ENCODE results near the gene GPATCH2L.

The GPATCH2L gene

DNA sequence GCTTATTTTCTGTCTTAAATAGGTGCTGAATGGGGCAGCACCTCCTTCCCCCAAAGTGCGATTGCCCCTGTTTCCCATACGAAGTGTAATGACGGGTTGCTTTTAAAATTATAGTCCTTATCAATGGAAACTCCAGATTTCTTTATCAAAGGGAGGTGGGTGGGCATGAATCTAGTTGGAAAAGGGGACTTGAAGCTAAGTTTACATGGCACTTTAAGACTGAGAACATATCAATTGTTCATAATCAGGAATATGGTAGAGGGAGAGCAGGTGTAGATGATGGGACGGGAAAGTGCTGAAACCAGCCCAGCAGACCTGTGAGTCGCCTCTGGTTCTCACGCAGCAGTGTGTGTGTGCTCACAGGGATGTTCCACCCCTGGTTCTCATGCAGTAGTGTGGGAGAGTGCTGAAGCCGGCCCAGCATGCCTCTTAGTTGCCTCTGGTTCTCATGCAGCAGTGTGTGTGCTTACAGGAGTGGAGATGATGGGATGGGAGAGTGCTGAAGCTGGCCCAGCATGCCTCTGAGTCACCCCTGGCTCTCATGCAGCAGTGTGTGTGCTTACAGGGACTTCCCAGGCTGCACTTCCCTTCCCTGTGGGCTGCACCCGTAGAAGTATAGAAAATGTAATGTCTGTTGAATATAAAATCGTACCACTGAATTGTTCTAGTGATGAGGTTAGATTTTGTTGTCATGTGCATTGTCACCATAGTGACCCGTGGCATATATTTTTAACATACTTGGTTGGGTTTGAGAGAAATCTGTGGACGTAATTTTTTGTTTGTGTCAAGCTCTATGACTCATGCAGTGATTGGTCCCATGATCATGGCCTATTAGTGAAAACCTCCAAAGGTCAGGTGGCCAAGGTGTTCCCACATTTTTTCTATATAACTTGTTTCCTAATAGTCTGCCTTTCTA lies 51.6 kb downstream of the GPATCH2L start:
- TF ChIP-seq, protein P1, sequence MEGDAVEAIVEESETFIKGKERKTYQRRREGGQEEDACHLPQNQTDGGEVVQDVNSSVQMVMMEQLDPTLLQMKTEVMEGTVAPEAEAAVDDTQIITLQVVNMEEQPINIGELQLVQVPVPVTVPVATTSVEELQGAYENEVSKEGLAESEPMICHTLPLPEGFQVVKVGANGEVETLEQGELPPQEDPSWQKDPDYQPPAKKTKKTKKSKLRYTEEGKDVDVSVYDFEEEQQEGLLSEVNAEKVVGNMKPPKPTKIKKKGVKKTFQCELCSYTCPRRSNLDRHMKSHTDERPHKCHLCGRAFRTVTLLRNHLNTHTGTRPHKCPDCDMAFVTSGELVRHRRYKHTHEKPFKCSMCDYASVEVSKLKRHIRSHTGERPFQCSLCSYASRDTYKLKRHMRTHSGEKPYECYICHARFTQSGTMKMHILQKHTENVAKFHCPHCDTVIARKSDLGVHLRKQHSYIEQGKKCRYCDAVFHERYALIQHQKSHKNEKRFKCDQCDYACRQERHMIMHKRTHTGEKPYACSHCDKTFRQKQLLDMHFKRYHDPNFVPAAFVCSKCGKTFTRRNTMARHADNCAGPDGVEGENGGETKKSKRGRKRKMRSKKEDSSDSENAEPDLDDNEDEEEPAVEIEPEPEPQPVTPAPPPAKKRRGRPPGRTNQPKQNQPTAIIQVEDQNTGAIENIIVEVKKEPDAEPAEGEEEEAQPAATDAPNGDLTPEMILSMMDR (IDR thresholded peaks at IDR 0.05) = no peak

DNA sequence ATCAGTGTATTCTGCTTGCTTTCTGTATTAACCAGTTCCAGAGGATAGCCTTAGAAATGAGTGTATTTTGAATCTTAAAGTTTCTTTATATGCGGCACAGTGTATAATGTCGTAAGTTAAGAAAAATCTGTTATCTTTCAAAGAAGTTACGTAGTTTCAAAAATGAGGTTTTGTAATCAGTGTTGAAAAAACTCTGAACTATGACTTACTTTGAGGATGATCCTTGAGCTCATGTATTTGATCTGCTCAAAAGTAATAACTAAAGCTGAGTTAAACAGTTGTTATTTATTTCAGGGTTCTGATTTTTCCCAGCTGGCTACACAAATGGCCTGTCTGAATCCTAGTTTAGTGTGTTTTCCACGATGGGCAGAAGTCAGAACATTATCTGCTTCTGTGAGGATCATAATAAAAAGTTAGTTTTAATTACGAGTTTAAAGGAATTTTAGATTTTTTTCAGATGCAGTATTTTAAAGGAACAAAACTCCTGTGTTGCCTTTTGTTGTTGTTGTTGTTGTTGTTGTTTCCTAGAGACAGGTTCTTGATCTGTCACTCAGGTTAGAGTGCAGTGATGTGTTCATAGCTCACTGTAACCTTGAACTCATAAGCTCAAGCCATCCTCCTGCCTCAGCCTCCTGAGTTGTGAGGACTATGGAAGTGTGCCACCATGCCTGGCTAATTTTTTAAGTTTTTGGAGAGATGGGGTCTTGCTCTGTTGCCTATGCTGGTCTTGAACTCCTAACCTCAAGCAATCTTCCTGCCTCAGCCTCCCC lies 52.9 kb downstream of the GPATCH2L start:
- H3K4me3 ChIP-seq (ENCODE audit: low read depth in 1 of 2, low read length in 1 of 2) = no peak overlapping the region
- TF ChIP-seq, protein P1 (IDR thresholded peaks at IDR 0.05) = no peak
- H3K36me3 ChIP-seq = peaks cover 54% of the 10 kb centered on the region
- H3K4me1 ChIP-seq (ENCODE audit: control insufficient read depth in 1 of 2, insufficient read depth in 1 of 2, low read depth in 1 of 2, low read length in 1 of 2) = no peaks in the 10 kb centered on the region
- H3K9me3 ChIP-seq = no peaks in the 10 kb centered on the region
- H3K27ac ChIP-seq = no peak overlapping the region
- no peaks in the 10 kb centered on the region for H3K27me3 ChIP-seq

More for the DNA sequence above, 51.6 kb downstream of the GPATCH2L start:
- no peaks in the 10 kb centered on the region for H3K4me1 ChIP-seq (ENCODE audit: control insufficient read depth in 1 of 2, insufficient read depth in 1 of 2, low read depth in 1 of 2, low read length in 1 of 2)
- no peaks in the 10 kb centered on the region for H3K9me3 ChIP-seq
- no peaks in the 10 kb centered on the region for H3K27me3 ChIP-seq
- no peak overlapping the region for H3K4me3 ChIP-seq (ENCODE audit: low read depth in 1 of 2, low read length in 1 of 2)
- no peak overlapping the region for H3K27ac ChIP-seq
- H3K36me3 ChIP-seq = peaks cover 63% of the 10 kb centered on the region

DNA sequence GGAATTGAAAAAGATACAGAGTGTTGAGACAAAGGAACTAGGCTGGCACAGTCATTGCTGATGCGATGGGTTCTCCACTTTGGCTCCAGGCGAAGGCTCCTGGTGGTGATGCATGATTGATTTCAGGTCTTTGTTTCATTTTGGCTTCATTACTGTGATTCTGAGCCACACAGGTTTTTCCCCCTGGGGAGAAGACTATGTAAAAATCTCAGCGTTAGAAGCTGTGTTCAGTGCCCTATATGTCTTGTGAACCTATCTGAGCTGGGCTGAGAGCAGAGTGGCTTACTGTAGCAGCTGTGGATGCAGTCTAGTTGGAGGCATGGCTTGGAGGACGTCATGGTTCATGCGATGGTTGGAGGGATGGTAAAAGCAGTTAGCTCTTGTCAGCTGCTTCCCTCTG lies 54.0 kb downstream of the GPATCH2L start:
- Histone ChIP-seq H3K27ac (no peak overlapping the region), H3K27me3 (no peaks in the 10 kb centered on the region), H3K9me3 (no peaks in the 10 kb centered on the region), H3K36me3 (peaks cover 46% of the 10 kb centered on the region), H3K4me3 (ENCODE audit: low read depth in 1 of 2, low read length in 1 of 2) (no peak overlapping the region), H3K4me1 (ENCODE audit: control insufficient read depth in 1 of 2, insufficient read depth in 1 of 2, low read depth in 1 of 2, low read length in 1 of 2) (no peaks in the 10 kb centered on the region)
- TF ChIP-seq, protein P1 (IDR thresholded peaks at IDR 0.05) = no peak

DNA sequence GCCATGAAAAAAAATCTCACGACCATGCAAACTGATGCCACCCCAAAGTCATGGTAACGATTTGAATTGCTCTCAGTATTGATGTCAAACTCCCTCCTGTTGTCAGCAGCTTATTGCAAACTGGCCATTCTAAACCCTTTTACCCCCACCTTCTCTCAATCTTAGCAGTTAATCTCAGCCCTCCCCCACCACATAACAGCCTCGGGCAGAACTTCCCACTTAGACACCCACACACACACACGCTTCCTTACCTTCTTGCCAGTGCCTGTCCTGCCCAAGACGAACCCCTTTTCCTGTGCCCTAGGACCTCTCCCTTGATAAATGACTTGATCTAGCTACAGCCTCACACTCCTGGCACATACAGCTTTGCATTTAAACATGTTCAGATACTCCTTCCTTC lies 56.6 kb downstream of the GPATCH2L start:
- Histone ChIP-seq H3K9me3 (no peaks in the 10 kb centered on the region), H3K4me1 (ENCODE audit: control insufficient read depth in 1 of 2, insufficient read depth in 1 of 2, low read depth in 1 of 2, low read length in 1 of 2) (no peaks in the 10 kb centered on the region), H3K27ac (no peak overlapping the region), H3K27me3 (no peaks in the 10 kb centered on the region), H3K4me3 (ENCODE audit: low read depth in 1 of 2, low read length in 1 of 2) (no peak overlapping the region), H3K36me3 (peaks cover 19% of the 10 kb centered on the region)
- TF ChIP-seq, protein P1 (IDR thresholded peaks at IDR 0.05) = no peak

DNA sequence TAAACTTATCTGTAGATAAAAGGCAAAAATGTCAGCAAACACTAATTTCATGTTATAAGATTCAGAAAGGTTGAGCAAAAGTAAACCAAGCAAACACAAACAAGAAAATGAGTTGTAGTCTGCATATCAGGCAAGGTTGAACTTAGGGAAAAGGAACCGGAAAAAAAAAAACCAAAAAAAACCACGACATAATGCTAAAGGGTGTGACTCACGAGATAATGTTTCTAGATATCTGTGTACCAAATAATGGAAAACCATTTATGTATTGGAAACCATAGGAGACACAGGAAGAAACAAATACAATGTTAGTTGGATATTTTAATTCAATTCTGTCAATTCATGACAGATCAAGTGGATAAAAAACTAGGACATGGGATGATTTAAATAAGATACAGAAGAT lies 60.5 kb downstream of the GPATCH2L start:
- TF ChIP-seq, protein P1 (IDR thresholded peaks at IDR 0.05) = no peak
- Histone ChIP-seq H3K27me3 (no peaks in the 10 kb centered on the region), H3K4me1 (ENCODE audit: control insufficient read depth in 1 of 2, insufficient read depth in 1 of 2, low read depth in 1 of 2, low read length in 1 of 2) (no peaks in the 10 kb centered on the region)

More for the DNA sequence above, 60.5 kb downstream of the GPATCH2L start:
- Histone ChIP-seq H3K4me3 (ENCODE audit: low read depth in 1 of 2, low read length in 1 of 2) (no peak overlapping the region), H3K36me3 (no peaks in the 10 kb centered on the region), H3K27ac (no peak overlapping the region), H3K9me3 (no peaks in the 10 kb centered on the region)

Measured in neutrophil (primary cell).